RWPE2 (cell line): ENCODE data around the gene CAP2.

Experiments
- ATAC-seq: fragments of 200-7000 bp; cut with Tn5 transposase; 3 replicates; pipeline ENCODE4 v1.9.1; 2021; ENCODE audit warnings: low read depth
- DNase-seq: peaks from one replicate; pipeline ENCODE4 v3.0.0-alpha.2; 2020; ENCODE audit warnings: low spot score
- H3K27ac ChIP-seq: fragments of 450-650 bp; 2 replicates; pipeline ENCODE4 v1.5.1; 2017; ENCODE audit warnings: mild to moderate bottlenecking; ENCODE audit not compliant: poor library complexity, severe bottlenecking
- H3K27me3 ChIP-seq: fragments of 250-450 bp; sonication (Bioruptor Pico); 2 replicates; pipeline ENCODE4 v1.5.1; 2021; ENCODE audit warnings: mild to moderate bottlenecking, moderate library complexity; ENCODE audit not compliant: insufficient read depth, poor library complexity, severe bottlenecking
- H3K36me3 ChIP-seq: fragments of 250-450 bp; sonication (Bioruptor Pico); 2 replicates; pipeline ENCODE4 v1.5.1; 2020; ENCODE audit warnings: low read depth, mild to moderate bottlenecking, moderate library complexity
- H3K4me1 ChIP-seq: fragments of 250-450 bp; sonication (Bioruptor Pico); 2 replicates; pipeline ENCODE4 v1.5.1; 2021; ENCODE audit warnings: mild to moderate bottlenecking, moderate library complexity; ENCODE audit not compliant: insufficient read depth, poor library complexity, severe bottlenecking
- H3K4me3 ChIP-seq: fragments of 250-450 bp; sonication (Bioruptor Pico); 2 replicates; pipeline ENCODE4 v1.5.1; 2021; ENCODE audit warnings: mild to moderate bottlenecking, moderate library complexity; ENCODE audit not compliant: severe bottlenecking
- H3K9me3 ChIP-seq: fragments of 250-450 bp; sonication (Bioruptor Pico); 2 replicates; pipeline ENCODE4 v1.5.1; 2021; ENCODE audit warnings: mild to moderate bottlenecking, moderate library complexity; ENCODE audit not compliant: severe bottlenecking
- CTCF ChIP-seq: fragments of 450-650 bp; IDR thresholded peaks from one replicate; pipeline ENCODE4 v1.5.1; 2017; ENCODE audit warnings: mild to moderate bottlenecking, moderate library complexity; ENCODE audit not compliant: poor library complexity, severe bottlenecking

Gene CAP2

GRCh38 chr6:17484201-17484849 lies 90.9 kb downstream of the CAP2 start:
- no peaks in the 10 kb centered on the region for H3K9me3 ChIP-seq
- DNase-seq (no peak), ATAC-seq (no peak)
- no peak overlapping the region for H3K4me3 ChIP-seq
- no peak overlapping the region for H3K27ac ChIP-seq
- H3K4me1 ChIP-seq: no peaks in the 10 kb centered on the region
- H3K36me3 ChIP-seq: no peaks in the 10 kb centered on the region
- TF ChIP-seq CTCF: no peak
- no peaks in the 10 kb centered on the region for H3K27me3 ChIP-seq

- no peaks in the 10 kb centered on the region for H3K36me3 ChIP-seq
These were observed 91.8 kb downstream of the CAP2 start for GRCh38 chr6:17485181-17485580.

DNA sequence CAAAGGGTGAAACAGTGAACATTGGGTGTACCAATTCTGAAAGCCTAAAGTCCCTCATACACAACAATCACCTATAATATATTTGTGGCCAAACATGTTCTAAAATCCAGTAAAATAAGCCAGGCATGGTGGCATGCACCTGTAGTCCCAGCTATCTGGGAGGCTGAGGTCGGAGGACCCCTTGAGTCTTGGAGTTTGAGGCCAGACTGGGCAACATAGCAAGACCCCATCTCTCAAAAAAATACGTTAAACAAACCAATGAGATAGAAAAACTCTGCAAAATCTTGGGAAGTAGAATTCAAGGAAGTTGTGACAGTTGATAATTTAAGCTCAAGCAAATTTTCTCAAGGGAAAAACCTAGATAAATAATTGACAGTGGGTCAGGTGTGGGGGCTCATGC lies 92.6 kb downstream of the CAP2 start:
- Histone ChIP-seq H3K27me3 (no peaks in the 10 kb centered on the region), H3K27ac (no peak overlapping the region), H3K4me3 (no peak overlapping the region), H3K9me3 (no peaks in the 10 kb centered on the region), H3K4me1 (no peaks in the 10 kb centered on the region), H3K36me3 (no peaks in the 10 kb centered on the region)
- ATAC-seq: no peak
- no peak for DNase-seq
- no peak for TF ChIP-seq CTCF

More at GRCh38 chr6:17485181-17485580, 91.8 kb downstream of the CAP2 start:
- Histone ChIP-seq H3K9me3 (no peaks in the 10 kb centered on the region), H3K27me3 (no peaks in the 10 kb centered on the region), H3K4me1 (no peaks in the 10 kb centered on the region), H3K4me3 (no peak overlapping the region), H3K27ac (no peak overlapping the region)
- DNase-seq: no peak
- ATAC-seq: no peak
- no peak for TF ChIP-seq CTCF

GRCh38 chr6:17486680-17487079 lies 93.3 kb downstream of the CAP2 start:
- Histone ChIP-seq H3K36me3 (no peaks in the 10 kb centered on the region), H3K27ac (no peak overlapping the region), H3K4me1 (no peaks in the 10 kb centered on the region), H3K9me3 (no peaks in the 10 kb centered on the region), H3K4me3 (no peak overlapping the region), H3K27me3 (no peaks in the 10 kb centered on the region)
- DNase-seq: no peak
- ATAC-seq: no peak
- TF ChIP-seq CTCF: no peak

DNA sequence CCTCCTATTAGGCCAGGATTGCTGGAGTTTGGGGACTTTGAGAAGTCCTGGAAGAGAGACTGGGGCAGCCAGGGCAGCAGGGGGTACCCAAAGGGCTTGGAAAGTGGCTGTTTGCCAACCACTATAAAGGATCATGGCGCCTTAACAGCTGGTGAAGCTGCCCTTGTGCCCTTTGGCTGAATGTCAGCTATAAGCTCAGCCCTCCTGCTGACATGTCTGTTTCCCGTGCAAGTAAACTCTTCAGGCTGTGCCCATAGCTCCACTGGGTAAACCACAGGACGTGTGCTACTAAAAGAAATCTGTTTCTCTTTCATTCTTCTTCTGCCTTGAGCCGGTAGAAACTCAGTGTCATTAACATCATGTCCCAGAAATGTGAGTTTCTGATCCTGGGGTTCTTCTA lies 97.3 kb downstream of the CAP2 start:
- DNase-seq: no peak
- Histone ChIP-seq H3K27ac (no peak overlapping the region), H3K9me3 (no peaks in the 10 kb centered on the region), H3K27me3 (peaks cover 3% of the 10 kb centered on the region), H3K4me1 (no peaks in the 10 kb centered on the region), H3K36me3 (no peaks in the 10 kb centered on the region), H3K4me3 (no peak overlapping the region)
- ATAC-seq: no peak
- TF ChIP-seq CTCF: no peak
